Activated CD4-positive, alpha-beta memory T cell treated with anti-CD3 and anti-CD28 coated beads, Interleukin-2, amount 10 ng/mL, durations not matched to agents 7 days and 5 days (primary cell): Measurements from ENCODE around the gene TEX29. TPM values are rescaled to one million over a fixed set of nuclear protein-coding genes. Genes with fewer than 3 reads are reported as not detected.

Source experiments
- CTCF ChIA-PET: fragments of 350-600 bp; sonication (Branson Sonifier 250); formaldehyde crosslinking; loops from one replicate; lab custom pipeline; 2021; ENCODE audit warnings: antibody characterized with exemption, inconsistent platforms; lab: Charles Lee
- POLR2A ChIA-PET: fragments of 350-600 bp; sonication (Branson Sonifier 250); formaldehyde crosslinking; loops from one replicate; lab custom pipeline; 2021; ENCODE audit warnings: antibody characterized with exemption; lab: Charles Lee
- DNase-seq: peaks from one replicate; pipeline ENCODE4 v3.0.0-alpha.2; 2020
- H3K27ac Mint-ChIP-seq: one replicate; pipeline ENCODE4 v1.8.0; 2021; ENCODE audit warnings: mild to moderate bottlenecking, mixed read lengths
- H3K27me3 Mint-ChIP-seq: one replicate; pipeline ENCODE4 v1.8.0; 2021; ENCODE audit warnings: mixed read lengths
- H3K36me3 Mint-ChIP-seq: one replicate; pipeline ENCODE4 v1.8.0; 2021; ENCODE audit warnings: low read depth, mixed read lengths
- H3K4me1 Mint-ChIP-seq: one replicate; pipeline ENCODE4 v1.8.0; 2021; ENCODE audit warnings: mixed read lengths
- H3K4me3 Mint-ChIP-seq: one replicate; pipeline ENCODE4 v1.8.0; 2021; ENCODE audit warnings: mild to moderate bottlenecking, mixed read lengths
- H3K9me3 Mint-ChIP-seq: one replicate; pipeline ENCODE4 v1.8.0; 2021; ENCODE audit warnings: mixed read lengths
- total RNA-seq, 2 experiments: library from RNA; stranded (reverse); gene quantifications; one replicate each; pipeline ENCODE4 v1.2.3, GENCODE V29; 2021

Gene TEX29
- total RNA-seq, 2 experiments from 2014 or later: 0.73 to 0.93 TPM

DNA sequence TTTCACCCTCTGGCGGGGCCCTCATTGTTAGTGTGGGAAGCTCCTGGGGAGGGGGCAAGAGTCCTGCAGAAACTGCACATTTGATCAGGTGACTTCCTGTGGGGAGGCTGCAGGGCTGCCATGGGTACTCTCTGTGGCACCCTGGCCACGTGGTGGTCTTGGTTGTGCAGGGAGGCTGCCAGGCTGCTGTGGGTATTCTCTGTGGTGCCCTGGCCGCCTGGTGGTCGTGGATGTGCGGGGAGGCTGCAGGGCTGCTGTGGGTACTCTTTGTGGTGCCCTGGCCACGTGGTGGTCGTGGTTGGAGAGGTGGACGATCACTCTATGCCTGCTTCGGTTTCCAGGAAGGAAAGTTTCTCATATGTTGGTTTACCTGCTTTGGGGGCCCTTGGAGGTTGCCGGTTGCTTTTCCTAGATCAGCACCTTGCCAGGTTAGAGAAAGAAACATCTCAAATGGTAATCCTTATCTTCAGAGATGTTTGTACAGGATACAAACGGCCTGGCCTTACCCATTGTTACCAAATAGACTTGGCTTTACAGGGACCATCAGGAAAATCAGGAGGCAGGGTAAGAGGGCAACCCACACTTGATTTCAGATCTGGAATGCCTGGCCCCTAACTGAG lies 22.9 kb downstream of the TEX29 start:
- ChIA-PET POLR2A (no interaction called here), CTCF (no interaction called here)
- H3K9me3 Mint-ChIP-seq: peaks cover 2% of the 10 kb centered on the region
- no peak overlapping the region for H3K27ac Mint-ChIP-seq
- H3K36me3 Mint-ChIP-seq: no peaks in the 10 kb centered on the region
- no peak for DNase-seq
- H3K27me3 Mint-ChIP-seq: no peaks in the 10 kb centered on the region
- H3K4me3 Mint-ChIP-seq: no peak overlapping the region
- no peaks in the 10 kb centered on the region for H3K4me1 Mint-ChIP-seq

DNA sequence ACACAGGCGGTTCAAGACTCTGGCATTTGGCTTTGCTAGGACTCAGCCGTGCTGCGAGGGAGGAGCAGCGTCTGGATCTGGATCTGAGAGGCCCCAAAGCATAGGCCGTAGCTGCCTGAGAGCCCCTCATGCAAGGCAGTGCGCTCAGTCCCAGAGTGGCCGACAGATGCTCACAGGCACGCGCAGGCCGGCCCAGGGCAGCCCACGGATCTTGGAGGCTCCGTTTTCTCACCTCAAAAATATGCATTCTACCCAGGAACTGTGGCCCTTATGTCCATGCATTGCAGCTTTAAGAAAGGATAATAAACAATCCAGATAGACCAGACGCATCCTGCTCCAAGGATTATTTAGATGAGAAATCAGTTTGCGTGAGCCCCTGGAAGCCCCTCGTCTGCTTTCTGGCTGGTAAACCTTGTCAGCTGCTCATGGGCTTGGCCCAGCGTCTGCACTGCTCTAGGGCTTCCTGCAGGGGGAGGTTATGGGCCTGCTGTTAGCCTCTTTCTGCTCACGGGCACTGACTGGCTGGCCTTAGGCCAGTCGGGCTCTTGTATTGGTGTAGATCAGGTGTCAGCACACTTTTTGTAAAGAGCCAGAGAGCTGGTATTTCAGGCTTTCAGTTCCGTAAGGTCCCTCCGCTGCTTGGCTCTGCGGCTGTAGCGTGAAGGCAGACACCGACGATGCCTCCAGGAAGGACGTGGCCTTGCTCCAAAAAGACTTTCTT lies 24.2 kb downstream of the TEX29 start:
- H3K4me1 Mint-ChIP-seq: no peaks in the 10 kb centered on the region
- peaks cover 1% of the 10 kb centered on the region for H3K9me3 Mint-ChIP-seq
- H3K27ac Mint-ChIP-seq: no peak overlapping the region
- H3K27me3 Mint-ChIP-seq: no peaks in the 10 kb centered on the region
- ChIA-PET CTCF (interaction anchor here (1.1 kb wide), 1 partner anchor 120 kb away, joined by 3 read pairs; no protein-coding TSS in a partner anchor), POLR2A (no interaction called here)
- H3K36me3 Mint-ChIP-seq: no peaks in the 10 kb centered on the region
- DNase-seq: no peak
- H3K4me3 Mint-ChIP-seq: no peak overlapping the region

DNA sequence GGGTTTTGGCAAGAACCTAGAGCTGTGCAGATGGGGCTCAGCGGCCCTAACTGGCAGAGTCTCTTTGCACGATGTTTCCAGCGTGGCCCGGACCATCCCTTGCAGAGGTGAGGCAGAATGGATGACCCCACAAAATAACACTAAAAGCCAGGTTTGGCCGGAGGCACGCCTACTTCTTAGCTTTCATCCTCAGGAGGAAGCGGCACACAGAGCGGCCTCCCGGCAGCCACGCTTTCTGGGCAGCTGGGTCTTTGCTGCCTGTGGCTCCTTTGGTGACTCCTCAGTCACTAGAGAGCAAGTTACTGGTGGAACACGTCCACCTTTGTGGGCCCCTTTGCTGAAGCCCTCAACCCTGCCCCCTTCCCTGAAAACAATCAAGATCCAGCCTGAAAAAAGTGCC lies 25.2 kb downstream of the TEX29 start:
- Mint-ChIP-seq H3K27ac (no peak overlapping the region), H3K9me3 (no peaks in the 10 kb centered on the region), H3K4me1 (no peaks in the 10 kb centered on the region), H3K27me3 (peaks cover under 1% of the 10 kb centered on the region), H3K4me3 (no peak overlapping the region), H3K36me3 (no peaks in the 10 kb centered on the region)
- ChIA-PET POLR2A (no interaction called here), CTCF (interaction anchor here (1.1 kb wide), 2 partner anchors 16 to 121 kb away, joined by 3 to 4 read pairs; no protein-coding TSS in a partner anchor)
- DNase-seq: no peak

DNA sequence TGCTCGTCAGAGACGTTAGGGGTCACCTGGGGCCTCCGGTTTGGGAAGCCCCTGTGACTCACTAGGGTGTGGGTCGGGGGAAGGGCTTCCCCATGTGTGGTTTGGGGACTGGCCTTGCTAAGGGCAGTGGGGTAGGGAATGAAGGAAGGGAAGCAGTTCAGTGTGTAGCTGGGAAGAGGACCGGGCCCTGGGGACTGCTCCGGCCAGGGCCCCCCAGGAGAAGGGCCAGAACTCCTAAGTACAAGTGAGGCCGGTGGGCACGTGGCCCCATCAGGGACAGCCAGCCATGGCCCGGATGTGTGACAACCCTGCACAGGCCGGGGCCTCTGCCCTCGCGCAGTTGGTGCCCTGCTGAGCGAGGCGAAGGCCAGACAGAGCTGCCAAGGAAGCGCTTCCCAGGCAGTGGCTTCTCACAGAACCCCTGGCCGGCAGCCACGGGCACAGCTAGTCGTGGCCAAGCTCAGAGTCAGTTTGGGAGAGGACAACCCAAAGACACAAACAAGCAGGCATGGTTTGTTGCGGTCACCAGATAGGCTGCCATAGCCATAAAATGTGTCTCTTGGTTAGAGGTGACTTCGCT lies 25.7 kb downstream of the TEX29 start:
- Mint-ChIP-seq H3K27ac (no peak overlapping the region), H3K9me3 (no peaks in the 10 kb centered on the region), H3K4me1 (no peaks in the 10 kb centered on the region), H3K36me3 (no peaks in the 10 kb centered on the region), H3K4me3 (no peak overlapping the region), H3K27me3 (peaks cover 2% of the 10 kb centered on the region)
- POLR2A ChIA-PET: no interaction called here
- CTCF ChIA-PET: interaction anchor here (1.1 kb wide), 2 partner anchors 16 to 121 kb away, joined by 3 to 4 read pairs; no protein-coding TSS in a partner anchor
- DNase-seq: no peak

DNA sequence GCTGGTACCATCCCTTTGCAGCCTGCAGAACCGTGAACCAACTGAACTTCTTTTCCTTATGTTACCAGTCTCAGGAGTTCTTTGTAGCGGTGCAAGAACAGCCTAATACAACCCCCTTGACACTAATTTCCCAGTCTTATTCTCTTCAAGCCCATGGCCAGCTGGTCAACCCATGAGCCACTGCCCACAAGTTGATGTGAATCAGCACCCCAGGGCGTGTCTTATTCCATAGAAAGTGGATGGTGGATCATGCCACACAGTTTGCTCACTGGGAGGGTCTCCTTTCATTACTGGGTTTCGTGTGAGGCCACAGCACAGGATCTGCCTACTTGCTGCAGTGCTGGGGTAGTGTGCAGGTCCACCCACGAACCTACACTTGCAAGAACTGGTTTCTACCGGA lies 27.0 kb downstream of the TEX29 start:
- no peak overlapping the region for H3K4me3 Mint-ChIP-seq
- H3K4me1 Mint-ChIP-seq: no peaks in the 10 kb centered on the region
- H3K27me3 Mint-ChIP-seq: peaks cover 5% of the 10 kb centered on the region
- CTCF ChIA-PET: no interaction called here
- H3K27ac Mint-ChIP-seq: no peak overlapping the region
- no peaks in the 10 kb centered on the region for H3K36me3 Mint-ChIP-seq
- peaks cover 2% of the 10 kb centered on the region for H3K9me3 Mint-ChIP-seq
- no peak for DNase-seq
- POLR2A ChIA-PET: no interaction called here

DNA sequence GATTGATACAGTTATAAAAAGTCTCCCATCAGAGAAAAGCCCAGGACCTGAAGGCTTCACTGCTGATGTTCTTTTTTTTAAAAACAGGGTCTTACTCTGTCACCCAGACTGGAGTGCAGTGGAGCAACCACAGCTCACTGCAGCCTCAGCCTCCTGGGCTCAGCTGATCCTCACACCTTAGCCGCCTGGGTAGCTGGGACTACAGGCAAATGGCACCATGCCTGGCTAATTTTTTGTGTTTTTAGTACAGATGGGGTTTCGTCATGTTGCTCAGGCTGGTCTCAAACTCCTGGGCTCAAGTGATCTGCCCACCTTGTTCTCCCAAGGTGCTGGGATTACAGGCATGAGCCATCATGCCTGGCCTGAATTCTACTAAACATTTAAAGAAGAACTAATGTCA lies 33.1 kb downstream of the TEX29 start:
- ChIA-PET POLR2A (no interaction called here), CTCF (no interaction called here)
- no peak overlapping the region for H3K4me3 Mint-ChIP-seq
- H3K27me3 Mint-ChIP-seq: peaks cover 17% of the 10 kb centered on the region
- peaks cover 2% of the 10 kb centered on the region for H3K9me3 Mint-ChIP-seq
- H3K27ac Mint-ChIP-seq: no peak overlapping the region
- no peak for DNase-seq
- H3K36me3 Mint-ChIP-seq: no peaks in the 10 kb centered on the region
- no peaks in the 10 kb centered on the region for H3K4me1 Mint-ChIP-seq

DNA sequence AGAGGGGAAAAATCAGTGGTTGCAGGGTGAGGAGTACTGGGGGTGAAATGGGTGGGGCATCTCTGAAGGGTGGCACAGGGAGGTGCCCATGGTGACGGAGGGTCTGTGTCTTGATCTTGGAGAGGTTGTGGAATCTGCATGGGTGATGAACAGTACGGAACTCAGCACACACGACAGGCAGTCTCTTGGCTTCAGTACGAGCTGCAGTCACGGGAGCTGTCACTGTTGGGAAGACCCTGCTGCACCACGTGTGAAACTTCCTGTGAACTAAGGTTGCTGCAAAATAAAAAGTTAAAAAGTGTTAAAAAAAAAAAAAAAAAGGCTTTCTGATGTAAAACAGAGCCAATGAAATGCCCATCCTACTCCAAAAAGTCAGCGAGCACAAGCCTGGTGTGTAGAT lies 34.3 kb downstream of the TEX29 start:
- ChIA-PET CTCF (no interaction called here), POLR2A (no interaction called here)
- no peak for DNase-seq
- Mint-ChIP-seq H3K9me3 (peaks cover 2% of the 10 kb centered on the region), H3K27ac (no peak overlapping the region), H3K36me3 (no peaks in the 10 kb centered on the region), H3K27me3 (peaks cover 17% of the 10 kb centered on the region), H3K4me3 (no peak overlapping the region), H3K4me1 (no peaks in the 10 kb centered on the region)

DNA sequence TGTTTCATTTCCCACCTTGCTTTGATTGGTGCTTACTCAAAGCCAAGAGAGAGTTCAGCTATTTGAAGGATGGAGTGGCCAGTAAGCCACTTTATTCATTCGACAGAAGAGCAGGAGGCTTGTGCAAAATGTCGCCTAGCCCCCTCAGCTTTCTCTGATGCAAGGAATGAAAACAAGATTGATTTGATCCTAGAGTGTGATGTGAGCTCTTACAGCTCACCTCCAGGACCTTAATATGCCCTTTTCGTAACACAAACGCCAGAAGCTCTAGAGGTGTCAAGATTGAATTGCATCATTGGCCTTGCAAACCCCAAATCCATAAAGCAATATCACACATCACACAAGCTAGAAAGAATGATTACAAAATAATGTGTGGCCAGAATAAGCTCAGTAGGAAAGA lies 36.4 kb downstream of the TEX29 start:
- POLR2A ChIA-PET: no interaction called here
- Mint-ChIP-seq H3K36me3 (no peaks in the 10 kb centered on the region), H3K9me3 (peaks cover 2% of the 10 kb centered on the region), H3K27me3 (peaks cover 15% of the 10 kb centered on the region), H3K4me3 (no peak overlapping the region), H3K27ac (no peak overlapping the region), H3K4me1 (no peaks in the 10 kb centered on the region)
- DNase-seq: no peak
- CTCF ChIA-PET: no interaction called here

DNA sequence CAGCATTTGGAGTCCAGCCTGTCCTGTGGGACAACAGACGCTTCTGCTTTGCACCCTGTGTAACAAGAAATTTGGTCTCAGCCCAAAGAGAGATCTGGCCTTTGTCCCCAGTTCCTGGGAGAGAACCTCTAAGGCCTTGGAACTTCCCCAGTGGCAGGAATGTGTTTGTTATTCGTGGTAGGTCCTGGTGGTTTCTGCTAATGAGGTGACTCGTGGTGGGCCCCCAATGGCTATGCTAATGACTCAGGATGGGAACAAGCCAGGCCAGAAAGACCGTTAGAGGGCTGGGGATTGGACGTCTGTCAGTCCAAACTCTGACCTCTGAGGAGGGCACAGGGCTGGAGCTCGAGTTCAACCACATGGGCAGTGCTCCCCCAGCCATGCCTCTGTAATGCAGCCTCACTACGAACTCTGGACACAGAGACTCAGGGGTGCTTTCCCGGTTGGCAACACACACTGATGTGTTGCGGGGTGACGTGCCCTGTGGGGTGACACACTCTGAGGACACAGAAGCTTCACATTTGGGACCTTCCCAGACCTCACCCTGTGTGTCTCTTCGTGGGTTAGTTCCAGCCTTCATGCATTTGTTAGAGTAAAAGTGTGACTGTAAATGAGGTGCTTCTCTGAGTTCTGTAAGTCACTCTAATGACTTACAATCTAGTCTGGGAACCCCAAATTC lies 38.9 kb downstream of the TEX29 start:
- no peaks in the 10 kb centered on the region for H3K36me3 Mint-ChIP-seq
- no peaks in the 10 kb centered on the region for H3K4me1 Mint-ChIP-seq
- no peak overlapping the region for H3K27ac Mint-ChIP-seq
- H3K9me3 Mint-ChIP-seq: no peaks in the 10 kb centered on the region
- no peak overlapping the region for H3K4me3 Mint-ChIP-seq
- H3K27me3 Mint-ChIP-seq: peaks cover 10% of the 10 kb centered on the region
- DNase-seq: no peak
- ChIA-PET CTCF (no interaction called here), POLR2A (no interaction called here)

DNA sequence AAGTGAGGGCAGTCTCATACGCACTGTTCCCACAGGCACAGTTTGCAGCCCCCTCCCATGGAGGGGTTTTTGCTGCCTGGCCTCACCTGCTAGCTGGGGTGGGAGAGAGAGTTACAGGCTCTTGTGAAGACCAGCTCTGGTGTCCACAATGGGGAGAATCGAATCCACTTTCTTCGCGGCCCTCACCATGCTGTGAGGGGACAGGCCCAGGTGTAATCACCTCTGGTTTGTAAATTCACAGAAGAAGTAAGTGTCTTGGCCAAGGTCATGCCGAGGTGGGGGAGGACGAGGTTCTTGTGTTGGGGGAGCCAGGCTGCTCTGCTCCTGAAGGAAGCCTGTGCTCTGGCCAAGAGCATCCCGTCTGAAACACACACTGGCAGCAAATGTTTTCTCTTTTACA lies 39.5 kb downstream of the TEX29 start:
- CTCF ChIA-PET: no interaction called here
- DNase-seq: no peak

DNA sequence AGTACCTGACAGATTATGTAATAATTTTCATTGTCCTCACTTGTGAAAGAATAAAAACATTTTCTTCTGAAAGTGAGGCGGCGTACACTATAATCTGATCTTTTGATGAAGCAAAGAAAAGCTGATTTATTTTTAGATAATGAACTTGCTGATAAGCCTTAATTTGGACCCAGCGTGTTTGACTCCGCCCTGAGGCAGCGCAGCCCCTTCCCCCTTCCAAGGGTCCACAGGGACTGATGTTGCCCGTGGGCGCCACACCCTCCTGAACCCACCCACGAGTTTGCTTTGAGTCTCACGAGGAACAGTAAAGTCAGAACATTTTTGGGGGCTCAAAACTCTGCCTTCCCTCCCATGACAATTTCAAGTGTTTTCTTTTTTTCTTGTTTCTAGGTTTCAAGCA lies 40.0 kb downstream of the TEX29 start:
- Mint-ChIP-seq H3K27ac (no peak overlapping the region), H3K4me1 (no peaks in the 10 kb centered on the region), H3K36me3 (no peaks in the 10 kb centered on the region), H3K9me3 (no peaks in the 10 kb centered on the region), H3K4me3 (no peak overlapping the region), H3K27me3 (peaks cover 4% of the 10 kb centered on the region)
- ChIA-PET POLR2A (no interaction called here), CTCF (no interaction called here)
- DNase-seq: no peak

More for the DNA sequence above, 39.5 kb downstream of the TEX29 start:
- no peaks in the 10 kb centered on the region for H3K4me1 Mint-ChIP-seq
- H3K4me3 Mint-ChIP-seq: no peak overlapping the region
- H3K36me3 Mint-ChIP-seq: no peaks in the 10 kb centered on the region
- H3K27me3 Mint-ChIP-seq: peaks cover 5% of the 10 kb centered on the region
- POLR2A ChIA-PET: no interaction called here
- no peaks in the 10 kb centered on the region for H3K9me3 Mint-ChIP-seq
- no peak overlapping the region for H3K27ac Mint-ChIP-seq

DNA sequence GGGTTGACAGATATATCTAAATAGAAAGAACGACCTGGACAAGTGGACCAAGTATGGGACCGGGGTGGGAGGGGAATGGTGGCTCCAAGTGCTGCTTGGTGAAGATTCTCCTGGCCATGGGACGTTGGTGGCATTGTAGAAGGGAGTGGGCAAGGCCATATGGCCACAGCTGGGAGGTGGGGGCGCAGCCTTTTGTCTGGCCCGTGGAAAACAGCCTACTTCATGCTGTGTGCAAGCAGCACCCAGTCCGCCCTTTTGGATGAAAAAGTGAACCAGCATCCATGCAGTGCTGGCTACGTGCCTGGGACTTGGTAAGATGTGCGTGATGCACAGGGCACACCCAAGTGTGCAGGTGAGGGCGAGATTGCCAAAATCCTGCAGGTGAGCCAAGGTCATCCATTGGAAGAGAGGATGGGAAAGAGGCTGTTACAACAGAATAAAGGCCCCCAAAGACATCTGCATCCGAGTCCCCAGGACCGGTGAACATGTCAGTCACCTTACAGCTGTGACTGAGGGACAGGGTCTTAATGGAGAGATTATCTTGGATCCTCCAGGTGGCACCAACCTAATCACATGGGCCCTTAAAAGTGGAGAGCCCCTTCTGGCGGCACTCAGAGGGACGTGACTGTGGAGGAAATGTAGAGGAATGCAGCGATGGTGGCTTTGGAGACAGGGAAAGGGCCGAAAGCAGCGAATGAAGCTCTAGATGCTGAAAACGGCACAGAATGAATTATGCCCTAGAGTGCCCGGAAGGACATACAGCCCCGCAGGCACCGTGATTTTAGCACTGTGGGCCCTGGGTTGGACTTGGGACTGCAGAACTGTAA lies 40.8 kb downstream of the TEX29 start:
- DNase-seq: no peak
- CTCF ChIA-PET: interaction anchor here (1.5 kb wide), 1 partner anchor 16 kb away, joined by 4 read pairs; no protein-coding TSS in a partner anchor

More for the DNA sequence above, 40.8 kb downstream of the TEX29 start:
- Mint-ChIP-seq H3K4me1 (no peaks in the 10 kb centered on the region), H3K27ac (no peak overlapping the region), H3K4me3 (no peak overlapping the region), H3K27me3 (no peaks in the 10 kb centered on the region), H3K36me3 (no peaks in the 10 kb centered on the region), H3K9me3 (no peaks in the 10 kb centered on the region)
- POLR2A ChIA-PET: no interaction called here
